Esophagus squamous epithelium (tissue), 5 donors: ENCODE data around the gene NUBP2. TPM values are rescaled to one million over a fixed set of nuclear protein-coding genes. Genes with fewer than 3 reads are reported as not detected.

Source experiments
- DNase-seq: peaks from one replicate; lab custom pipeline; 2025; lab: John Stamatoyannopoulos, UW
- H3K27ac ChIP-seq, 4 donors: fragments of 200-600 bp; sonication (generic); one replicate each; pipeline ENCODE4 v1.5.1; 2016 to 2019; ENCODE audit warnings: mild to moderate bottlenecking in 1 of 4
- H3K27me3 ChIP-seq, 4 donors: fragments of 200-600 bp; sonication (generic); 1 replicate in 3 of 4; 2 replicates in 1 of 4; pipeline versions ENCODE4 v1.5.1 to v1.6.0; 2017 to 2021; ENCODE audit warnings: antibody characterized with exemption in 1 of 4
- H3K36me3 ChIP-seq, 3 donors: fragments of 200-600 bp; sonication (generic); one replicate each; pipeline ENCODE4 v1.5.1; 2016 to 2019
- H3K4me1 ChIP-seq, 3 donors: fragments of 200-600 bp; sonication (generic); one replicate each; pipeline ENCODE4 v1.5.1; 2017 to 2019
- H3K4me3 ChIP-seq, 4 donors: fragments of 200-600 bp; sonication (generic); 1 replicate in 3 of 4; 2 replicates in 1 of 4; pipeline ENCODE4 v1.5.1; 2016 to 2019; ENCODE audit warnings: mild to moderate bottlenecking in 2 of 4, moderate library complexity in 1 of 4
- H3K9me3 ChIP-seq, 3 donors: fragments of 200-600 bp; sonication (generic); one replicate each; pipeline ENCODE4 v1.5.1; 2016 to 2019
- CTCF ChIP-seq, 6 experiments: fragments of 450-650 bp in 4 of 6; fragments of 200-600 bp in 2 of 6; sonication (generic) in 2 of 6; IDR thresholded peaks; one replicate each; pipeline ENCODE4 v1.5.1; 2016 to 2019; ENCODE audit warnings: antibody characterized with exemption in 6 of 6, mild to moderate bottlenecking in 4 of 6, moderate library complexity in 4 of 6
- POLR2A ChIP-seq, 4 donors: fragments of 450-650 bp; IDR thresholded peaks; one replicate each; pipeline ENCODE4 v1.6.1; 2017; ENCODE audit warnings: antibody characterized with exemption in 4 of 4, mild to moderate bottlenecking in 4 of 4, moderate library complexity in 3 of 4
- WGBS, 2 donors: methylation state at CpG; one replicate each; pipeline ENCODE4 v1.1.5; 2018; 5-methylcytosine and 5-hydroxymethylcytosine counted together
- intact Hi-C: fragments of 100-400 bp; cut with DNase I; formaldehyde crosslinking; loops from one replicate; pipeline ENCODE4 v1.15.0; 2022
- total RNA-seq, 4 donors: library from RNA; depleted of rRNA; stranded (reverse); fragments of >200 nt; gene quantifications; one replicate each; pipeline ENCODE4 v1.1.0, GENCODE V29; 2016
- donor health status: DM: yes; HTN: yes; CAD: no.

The NUBP2 gene
- total RNA-seq, 4 donors from 2014 or later, result 71.4 to 91.5 (median 79.5) TPM

GRCh38 chr16:1762196-1762878, 20.4 kb upstream of the NUBP2 start:
- no peaks in the 10 kb centered on the region for H3K9me3 ChIP-seq
- no peak for TF ChIP-seq CTCF (IDR thresholded peaks at IDR 0.05)
- no peak for DNase-seq
- 90% methylated on average over 10 to 19 of the region's 30 CpGs for WGBS, 2 donors
- intact Hi-C loops, result no loop called here
- H3K27me3 ChIP-seq, result no peaks in the 10 kb centered on the region
- H3K27ac ChIP-seq, result no peak overlapping the region
- peaks cover 37 to 100% (median 50%) of the 10 kb centered on the region in 3 donors for H3K36me3 ChIP-seq
- H3K4me3 ChIP-seq, result no peak overlapping the region
- peaks cover 0 to 29% (median 8%) of the 10 kb centered on the region in 3 donors for H3K4me1 ChIP-seq

GRCh38 chr16:1762879-1763520, 19.8 kb upstream of the NUBP2 start:
- Histone ChIP-seq H3K27me3 (no peaks in the 10 kb centered on the region), H3K27ac (no peak overlapping the region), H3K4me1 (peaks cover 0 to 26% (median 8%) of the 10 kb centered on the region in 3 donors), H3K36me3 (peaks cover 38 to 100% (median 57%) of the 10 kb centered on the region in 3 donors), H3K9me3 (no peaks in the 10 kb centered on the region), H3K4me3 (no peak overlapping the region)
- intact Hi-C loops, result no loop called here
- DNase-seq, result no peak
- WGBS, 2 donors, result 80 to 90% methylated on average over 1 to 9 of the region's 24 CpGs
- TF ChIP-seq POLR2A (IDR thresholded peaks at IDR 0.05), result no peak
- TF ChIP-seq CTCF (IDR thresholded peaks at IDR 0.05), result no peak

- H3K4me1 ChIP-seq, result peaks cover 0 to 28% (median 8%) of the 10 kb centered on the region in 3 donors
- H3K4me3 ChIP-seq, result no peak overlapping the region
- DNase-seq, result no peak
- no peaks in the 10 kb centered on the region for H3K27me3 ChIP-seq
- no peaks in the 10 kb centered on the region for H3K9me3 ChIP-seq
- 26 to 83% methylated on average over 6 of the region's 81 CpGs for WGBS, 2 donors
- TF ChIP-seq CTCF (IDR thresholded peaks at IDR 0.05) (peak in 2 of 6 experiments; percentile 50 to 51), POLR2A (IDR thresholded peaks at IDR 0.05) (no peak)
- intact Hi-C loops, result no loop called here
- no peak overlapping the region for H3K27ac ChIP-seq
- peaks cover 42 to 100% (median 63%) of the 10 kb centered on the region in 3 donors for H3K36me3 ChIP-seq
Observed at GRCh38 chr16:1763521-1764511, 18.9 kb upstream of the NUBP2 start.

GRCh38 chr16:1764971-1765370, 17.8 kb upstream of the NUBP2 start:
- peaks cover 43 to 99% (median 70%) of the 10 kb centered on the region in 3 donors for H3K36me3 ChIP-seq
- peaks cover 8 to 40% (median 11%) of the 10 kb centered on the region in 3 donors for H3K4me1 ChIP-seq
- DNase-seq, result no peak

More at GRCh38 chr16:1764971-1765370, 17.8 kb upstream of the NUBP2 start:
- Histone ChIP-seq H3K27me3 (no peaks in the 10 kb centered on the region), H3K27ac (no peak overlapping the region), H3K9me3 (no peaks in the 10 kb centered on the region), H3K4me3 (no peak overlapping the region)
- TF ChIP-seq CTCF (IDR thresholded peaks at IDR 0.05), result no peak
- intact Hi-C loops, result no loop called here
- 100% methylated on average over 1 of the region's 21 CpGs for WGBS, 2 donors
